Measurements from ENCODE around the gene ADGRD2. TPM values are rescaled to one million over a fixed set of nuclear protein-coding genes. Genes with fewer than 3 reads are reported as not detected.

Gene ADGRD2
- total RNA-seq, 1 experiment from 2014 or later: not detected

GRCh38 chr9:124457079-124457886, 7.0 kb downstream of the ADGRD2 start:
- no peak for DNase-seq (ENCODE audit: low read depth)

GRCh38 chr9:124457887-124458431, 7.7 kb downstream of the ADGRD2 start:
- no peak for DNase-seq (ENCODE audit: low read depth)

GRCh38 chr9:124458441-124458840, 8.2 kb downstream of the ADGRD2 start:
- DNase-seq (ENCODE audit: low read depth): no peak

GRCh38 chr9:124462739-124463138, 12.5 kb downstream of the ADGRD2 start:
- no peak for DNase-seq (ENCODE audit: low read depth)

- no peak for DNase-seq (ENCODE audit: low read depth)
These were observed 15.5 kb downstream of the ADGRD2 start for GRCh38 chr9:124465736-124466135.

GRCh38 chr9:124467410-124468060, 17.3 kb downstream of the ADGRD2 start:
- no peak for DNase-seq (ENCODE audit: low read depth)

- DNase-seq (ENCODE audit: low read depth): no peak
These were observed 17.9 kb downstream of the ADGRD2 start for GRCh38 chr9:124468061-124468740.

GRCh38 chr9:124469011-124469832, 19.0 kb downstream of the ADGRD2 start:
- no peak for DNase-seq (ENCODE audit: low read depth)

GRCh38 chr9:124470306-124470705, 20.1 kb downstream of the ADGRD2 start:
- DNase-seq (ENCODE audit: low read depth): no peak

- DNase-seq (ENCODE audit: low read depth): no peak
These were observed 20.5 kb downstream of the ADGRD2 start for GRCh38 chr9:124470726-124471125.

- no peak for DNase-seq (ENCODE audit: low read depth)
These were observed 21.5 kb downstream of the ADGRD2 start for GRCh38 chr9:124471761-124472160.

- DNase-seq (ENCODE audit: low read depth): no peak
These were observed 22.5 kb downstream of the ADGRD2 start for GRCh38 chr9:124472770-124473169.

- no peak for DNase-seq (ENCODE audit: low read depth)
These were observed 23.1 kb downstream of the ADGRD2 start for GRCh38 chr9:124473310-124473709.

- no peak for DNase-seq (ENCODE audit: low read depth)
These were observed 23.9 kb downstream of the ADGRD2 start for GRCh38 chr9:124474151-124474550.

- no peak for DNase-seq (ENCODE audit: low read depth)
These were observed 25.1 kb downstream of the ADGRD2 start for GRCh38 chr9:124475158-124475867.

GRCh38 chr9:124475868-124476690, 25.8 kb downstream of the ADGRD2 start:
- DNase-seq (ENCODE audit: low read depth): no peak

- DNase-seq (ENCODE audit: low read depth): no peak
These were observed 27.0 kb downstream of the ADGRD2 start for GRCh38 chr9:124477211-124477647.

- no peak for DNase-seq (ENCODE audit: low read depth)
These were observed 27.5 kb downstream of the ADGRD2 start for GRCh38 chr9:124477648-124478285.

GRCh38 chr9:124478354-124478753, 28.1 kb downstream of the ADGRD2 start:
- DNase-seq (ENCODE audit: low read depth): no peak

All from M059J (cell line).